ENCODE measurements around the gene ACOXL.
A peak's percentile ranks its signal among the peaks of the same experiment; 100 is the strongest.

DNA sequence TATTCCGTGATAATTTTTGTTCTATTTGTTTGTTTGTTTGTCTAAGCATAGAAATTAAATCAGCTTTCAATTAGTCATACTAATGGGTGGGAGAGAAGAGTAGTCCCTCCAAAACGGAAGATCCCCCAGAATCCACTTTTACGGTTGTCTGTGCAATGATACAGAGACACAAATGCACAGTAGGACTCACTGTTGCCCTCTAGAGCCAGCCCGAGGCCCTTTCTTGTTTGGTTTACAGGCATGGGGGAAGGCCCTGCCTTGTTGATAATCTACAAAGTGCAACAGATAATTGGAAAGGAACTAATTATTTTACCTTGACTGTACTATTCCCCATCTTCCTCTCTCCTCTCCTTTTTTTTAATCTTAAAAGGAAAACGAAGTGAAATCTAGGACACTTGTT is 121.1 kb downstream of the ACOXL start:
- TF ChIP-seq CTCF (IDR thresholded peaks at IDR 0.05 in 2 of 3, conservative IDR thresholded peaks at IDR 0.05 in 1 of 3; ENCODE audit: insufficient read depth in 2 of 3, low read depth in 1 of 3, low read length in 3 of 3): peak; percentile 64 to 69 (median 67)
- TF ChIP-seq, protein P1, sequence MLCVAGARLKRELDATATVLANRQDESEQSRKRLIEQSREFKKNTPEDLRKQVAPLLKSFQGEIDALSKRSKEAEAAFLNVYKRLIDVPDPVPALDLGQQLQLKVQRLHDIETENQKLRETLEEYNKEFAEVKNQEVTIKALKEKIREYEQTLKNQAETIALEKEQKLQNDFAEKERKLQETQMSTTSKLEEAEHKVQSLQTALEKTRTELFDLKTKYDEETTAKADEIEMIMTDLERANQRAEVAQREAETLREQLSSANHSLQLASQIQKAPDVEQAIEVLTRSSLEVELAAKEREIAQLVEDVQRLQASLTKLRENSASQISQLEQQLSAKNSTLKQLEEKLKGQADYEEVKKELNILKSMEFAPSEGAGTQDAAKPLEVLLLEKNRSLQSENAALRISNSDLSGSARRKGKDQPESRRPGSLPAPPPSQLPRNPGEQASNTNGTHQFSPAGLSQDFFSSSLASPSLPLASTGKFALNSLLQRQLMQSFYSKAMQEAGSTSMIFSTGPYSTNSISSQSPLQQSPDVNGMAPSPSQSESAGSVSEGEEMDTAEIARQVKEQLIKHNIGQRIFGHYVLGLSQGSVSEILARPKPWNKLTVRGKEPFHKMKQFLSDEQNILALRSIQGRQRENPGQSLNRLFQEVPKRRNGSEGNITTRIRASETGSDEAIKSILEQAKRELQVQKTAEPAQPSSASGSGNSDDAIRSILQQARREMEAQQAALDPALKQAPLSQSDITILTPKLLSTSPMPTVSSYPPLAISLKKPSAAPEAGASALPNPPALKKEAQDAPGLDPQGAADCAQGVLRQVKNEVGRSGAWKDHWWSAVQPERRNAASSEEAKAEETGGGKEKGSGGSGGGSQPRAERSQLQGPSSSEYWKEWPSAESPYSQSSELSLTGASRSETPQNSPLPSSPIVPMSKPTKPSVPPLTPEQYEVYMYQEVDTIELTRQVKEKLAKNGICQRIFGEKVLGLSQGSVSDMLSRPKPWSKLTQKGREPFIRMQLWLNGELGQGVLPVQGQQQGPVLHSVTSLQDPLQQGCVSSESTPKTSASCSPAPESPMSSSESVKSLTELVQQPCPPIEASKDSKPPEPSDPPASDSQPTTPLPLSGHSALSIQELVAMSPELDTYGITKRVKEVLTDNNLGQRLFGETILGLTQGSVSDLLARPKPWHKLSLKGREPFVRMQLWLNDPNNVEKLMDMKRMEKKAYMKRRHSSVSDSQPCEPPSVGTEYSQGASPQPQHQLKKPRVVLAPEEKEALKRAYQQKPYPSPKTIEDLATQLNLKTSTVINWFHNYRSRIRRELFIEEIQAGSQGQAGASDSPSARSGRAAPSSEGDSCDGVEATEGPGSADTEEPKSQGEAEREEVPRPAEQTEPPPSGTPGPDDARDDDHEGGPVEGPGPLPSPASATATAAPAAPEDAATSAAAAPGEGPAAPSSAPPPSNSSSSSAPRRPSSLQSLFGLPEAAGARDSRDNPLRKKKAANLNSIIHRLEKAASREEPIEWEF (CRISPR knock-in tag; IDR thresholded peaks at IDR 0.05): no peak
- no peak for TF ChIP-seq TCF7 (IDR thresholded peaks at IDR 0.05; ENCODE audit: borderline replicate concordance)
- TF ChIP-seq YY1 (IDR thresholded peaks at IDR 0.05; ENCODE audit: borderline replicate concordance in 1 of 3, control insufficient read depth in 1 of 3, extremely low read depth in 1 of 3, insufficient read depth in 3 of 3, insufficient read length in 1 of 3, insufficient replicate concordance in 2 of 3, low read depth in 1 of 3, low read length in 2 of 3): no peak
- TF ChIP-seq ZSCAN29 (IDR thresholded peaks at IDR 0.05): no peak
- no peak for TF ChIP-seq PCBP2 (IDR thresholded peaks at IDR 0.05; ENCODE audit: low read depth, low read length, poor library complexity, severe bottlenecking)
- TF ChIP-seq POLR2A (conservative IDR thresholded peaks at IDR 0.05): no peak
- no peak for TF ChIP-seq FOSL1 (tag; conservative IDR thresholded peaks at IDR 0.05)
- TF ChIP-seq, protein P2, sequence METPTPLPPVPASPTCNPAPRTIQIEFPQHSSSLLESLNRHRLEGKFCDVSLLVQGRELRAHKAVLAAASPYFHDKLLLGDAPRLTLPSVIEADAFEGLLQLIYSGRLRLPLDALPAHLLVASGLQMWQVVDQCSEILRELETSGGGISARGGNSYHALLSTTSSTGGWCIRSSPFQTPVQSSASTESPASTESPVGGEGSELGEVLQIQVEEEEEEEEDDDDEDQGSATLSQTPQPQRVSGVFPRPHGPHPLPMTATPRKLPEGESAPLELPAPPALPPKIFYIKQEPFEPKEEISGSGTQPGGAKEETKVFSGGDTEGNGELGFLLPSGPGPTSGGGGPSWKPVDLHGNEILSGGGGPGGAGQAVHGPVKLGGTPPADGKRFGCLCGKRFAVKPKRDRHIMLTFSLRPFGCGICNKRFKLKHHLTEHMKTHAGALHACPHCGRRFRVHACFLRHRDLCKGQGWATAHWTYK (CRISPR knock-in tag; IDR thresholded peaks at IDR 0.05): no peak
- no peak for TF ChIP-seq NFIX (CRISPR knock-in tag; IDR thresholded peaks at IDR 0.05; ENCODE audit: low read depth)
- no peak for TF ChIP-seq TAF9B (IDR thresholded peaks at IDR 0.05; ENCODE audit: partially characterized antibody)
- no peak for TF ChIP-seq JUNB (CRISPR knock-in tag; conservative IDR thresholded peaks at IDR 0.05)
- TF ChIP-seq TRIM28 (IDR thresholded peaks at IDR 0.05): no peak

Data from K562 (cell line).